Effector memory CD8-positive, alpha-beta T cell (primary cell): Measurements from ENCODE around the gene PPFIA2.

Source experiments
- ATAC-seq: fragments of 150-1000 bp; cut with Tn5 transposase; replicated peaks from 2 replicates; pipeline ENCODE4 v1.10.0; 2021; ENCODE audit warnings: mild to moderate bottlenecking, moderate library complexity
- DNase-seq, 3 experiments: peaks; one replicate each; pipeline ENCODE4 v3.0.0; 2021
- H3K27ac Mint-ChIP-seq, 2 donors: one replicate each; pipeline ENCODE4 v1.8.0; 2022; ENCODE audit warnings: mild to moderate bottlenecking in 2 of 2, mixed read lengths in 2 of 2, moderate library complexity in 2 of 2
- H3K27me3 Mint-ChIP-seq, 2 donors: one replicate each; pipeline ENCODE4 v1.8.0; 2022; ENCODE audit warnings: mixed read lengths in 2 of 2
- H3K36me3 Mint-ChIP-seq: one replicate; pipeline ENCODE4 v1.8.0; 2022; ENCODE audit warnings: mild to moderate bottlenecking, moderate library complexity, mixed read lengths; ENCODE audit not compliant: insufficient read depth
- H3K4me1 Mint-ChIP-seq, 2 donors: one replicate each; pipeline ENCODE4 v1.8.0; 2022; ENCODE audit warnings: low read depth in 2 of 2, mixed read lengths in 2 of 2
- H3K4me3 Mint-ChIP-seq, 2 donors: one replicate each; pipeline ENCODE4 v1.8.0; 2022; ENCODE audit warnings: mild to moderate bottlenecking in 2 of 2, mixed read lengths in 2 of 2, moderate library complexity in 2 of 2
- H3K9me3 Mint-ChIP-seq, 2 donors: one replicate each; pipeline ENCODE4 v1.8.0; 2022; ENCODE audit warnings: mixed read lengths in 2 of 2
- total RNA-seq, 9 experiments: gene quantifications; one replicate each; lab custom pipeline; 2026; lab: John Stamatoyannopoulos, UW

The PPFIA2 gene
- total RNA-seq, result 0 to 0.13 (median 0.10) reads per million in 9 experiments

DNA sequence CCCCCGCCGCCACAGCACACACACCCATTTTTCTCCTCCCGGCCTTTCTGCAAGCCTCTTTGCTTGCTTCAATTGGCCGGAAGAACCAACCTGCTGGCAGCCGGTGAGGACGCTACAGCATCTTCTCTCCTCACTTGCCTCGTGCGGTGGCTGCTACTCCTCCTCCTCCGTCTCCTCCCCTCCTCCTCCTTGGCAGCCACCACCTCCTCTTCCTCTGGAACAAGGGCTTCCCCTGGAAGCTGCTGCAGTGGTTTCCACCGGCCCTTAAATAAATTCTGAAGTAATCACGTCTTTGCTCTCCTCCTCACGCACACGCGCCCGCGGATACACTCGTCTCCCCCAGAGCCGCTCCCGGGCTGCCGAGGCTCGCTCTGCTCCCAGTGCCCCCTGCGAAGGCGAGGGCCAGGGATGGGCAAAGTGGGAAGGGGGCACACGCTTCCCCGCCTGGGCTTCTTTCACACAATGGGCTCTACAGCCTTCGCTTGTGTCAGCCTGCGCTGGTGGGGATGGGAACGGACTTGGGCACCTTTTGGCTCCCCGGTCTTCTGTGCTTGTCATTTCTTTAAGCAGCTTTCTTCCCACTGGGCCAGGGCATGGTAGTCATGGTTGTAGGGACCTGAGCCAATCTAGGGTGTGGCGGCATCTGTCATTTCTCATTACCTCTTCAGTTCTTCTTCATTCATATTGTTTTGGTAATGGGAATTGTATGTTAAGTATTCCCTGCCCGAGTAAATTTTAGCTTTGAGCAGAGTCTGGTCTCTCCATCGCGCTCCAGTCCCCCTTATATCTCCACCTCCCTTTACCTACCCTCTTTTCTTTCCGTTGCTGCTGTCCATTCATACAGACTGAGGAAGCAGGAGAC is at the start of gene PPFIA2:
Gene PPFIA2 (minus strand): TSS at position 161 of the 862 bp plus-strand sequence.
- Mint-ChIP-seq H3K4me3 (peak within 1 kb of the TSS; percentile 44 to 76), H3K27ac (no peak within 1 kb of the TSS), H3K36me3 (no peaks in the 10 kb centered on the region), H3K4me1 (peaks cover 6 to 12% of the 10 kb centered on the region in 2 donors), H3K27me3 (peaks cover 8 to 24% of the 10 kb centered on the region in 2 donors), H3K9me3 (no peaks in the 10 kb centered on the region)
- peak; percentile 70 for ATAC-seq
- DNase-seq, result no peak

DNA sequence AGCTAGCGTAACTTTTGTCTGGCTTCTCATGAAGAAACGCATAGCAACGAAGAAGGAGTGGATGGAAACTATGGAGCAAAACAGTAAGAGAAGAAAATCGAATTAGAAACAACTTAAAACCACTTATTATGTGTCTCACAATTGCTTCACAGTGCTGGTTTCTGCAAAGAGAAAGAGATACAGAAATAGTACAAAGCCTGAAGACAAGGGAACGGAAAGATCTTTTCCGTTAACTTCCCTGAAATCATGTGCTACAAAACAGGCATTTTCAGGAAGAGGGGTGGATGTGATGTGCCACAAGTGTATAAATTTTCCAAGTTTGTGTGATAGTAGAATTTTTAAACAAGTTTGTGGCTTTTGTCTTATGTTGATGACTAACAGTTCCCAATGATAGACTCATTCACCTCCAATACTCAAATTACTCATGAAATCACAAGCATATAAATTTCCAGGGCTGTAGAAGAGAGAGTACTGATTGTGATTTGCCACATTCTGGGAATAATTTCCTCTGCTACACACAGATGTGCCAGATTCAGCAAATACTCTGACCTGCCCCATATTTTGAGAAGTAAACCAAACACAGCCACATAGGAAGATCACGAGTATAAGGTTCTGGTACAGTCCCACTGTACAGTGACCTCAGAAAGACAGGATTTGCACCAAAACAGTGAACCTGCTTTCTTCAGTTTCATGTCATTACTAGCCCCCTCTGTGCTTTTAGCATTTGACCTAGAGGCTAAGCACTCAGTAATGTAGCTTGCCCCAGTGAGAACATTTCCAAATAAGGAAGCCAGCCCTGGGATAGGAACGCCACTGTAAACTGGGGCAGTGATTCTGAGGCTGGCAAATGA is 41.4 kb upstream of the PPFIA2 start:
- ATAC-seq (no peak), DNase-seq (no peak)
- Mint-ChIP-seq H3K27ac (no peak overlapping the region), H3K9me3 (no peaks in the 10 kb centered on the region), H3K4me1 (no peaks in the 10 kb centered on the region), H3K4me3 (no peak overlapping the region), H3K36me3 (peaks cover 3% of the 10 kb centered on the region), H3K27me3 (peaks cover 0 to 9% of the 10 kb centered on the region in 2 donors)

DNA sequence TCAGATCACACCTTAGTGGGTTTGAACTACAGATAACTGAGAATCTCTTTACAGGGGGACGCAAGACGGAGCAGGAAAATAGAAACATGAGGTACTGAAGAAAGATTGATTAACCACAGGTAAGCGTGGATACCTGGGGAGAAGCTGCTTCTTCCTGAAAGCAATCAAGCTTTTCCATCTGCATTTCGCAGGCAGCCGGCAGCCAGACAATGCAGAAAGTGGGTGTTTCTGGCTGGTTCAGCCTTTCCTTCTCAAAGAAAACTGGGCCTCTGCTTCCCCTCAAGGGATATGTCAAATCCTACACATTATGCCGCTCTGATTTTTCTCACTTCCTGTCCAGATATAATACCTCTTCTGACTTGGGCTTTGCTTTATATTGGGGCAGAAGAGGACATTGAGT is 39.1 kb upstream of the PPFIA2 start:
- Mint-ChIP-seq H3K27ac (no peak overlapping the region), H3K4me1 (no peaks in the 10 kb centered on the region), H3K4me3 (no peak overlapping the region), H3K36me3 (peaks cover 3% of the 10 kb centered on the region), H3K9me3 (no peaks in the 10 kb centered on the region), H3K27me3 (peaks cover 0 to 9% of the 10 kb centered on the region in 2 donors)
- ATAC-seq, result no peak
- no peak for DNase-seq

DNA sequence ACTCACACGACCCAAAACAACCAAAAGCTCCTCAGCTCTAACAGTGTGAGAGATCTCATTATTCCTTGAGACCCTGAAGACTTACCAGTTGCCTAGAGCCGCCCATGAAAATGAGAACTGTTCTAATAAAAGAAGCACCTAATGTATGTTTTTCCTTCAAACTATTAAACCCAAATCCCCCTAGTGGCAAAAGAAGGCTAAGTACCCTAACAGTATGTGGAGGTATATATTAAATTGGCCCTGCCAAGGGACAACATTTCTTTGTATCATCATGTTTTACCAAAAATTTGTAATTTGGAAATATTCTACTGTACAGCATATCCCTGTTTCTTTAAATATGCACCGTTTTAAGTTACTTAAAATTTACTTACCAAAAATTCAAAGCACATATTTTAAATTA is 38.0 kb upstream of the PPFIA2 start:
- no peak overlapping the region for H3K27ac Mint-ChIP-seq

DNA sequence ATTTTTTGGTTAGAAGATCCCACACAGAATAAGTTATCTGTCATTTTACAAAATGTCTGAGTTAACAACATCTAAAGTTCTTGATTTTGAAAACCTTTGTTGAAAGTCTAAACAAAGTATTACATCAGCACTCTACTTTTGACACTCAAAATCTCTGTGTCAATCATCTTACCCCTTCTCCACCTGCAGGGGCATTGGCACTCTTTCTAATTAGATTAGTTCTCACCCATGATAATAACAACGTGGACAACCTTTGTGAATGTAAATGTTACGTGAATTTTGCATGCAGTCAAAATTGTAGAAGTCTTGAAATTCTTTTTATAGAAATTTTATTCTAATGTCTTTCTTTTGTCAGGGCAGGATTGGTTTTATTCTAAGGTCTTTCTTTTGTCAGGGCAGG is 33.5 kb upstream of the PPFIA2 start:
- Mint-ChIP-seq H3K4me3 (no peak overlapping the region), H3K27me3 (no peaks in the 10 kb centered on the region), H3K4me1 (no peaks in the 10 kb centered on the region), H3K9me3 (peaks cover 0 to 3% of the 10 kb centered on the region in 2 donors), H3K27ac (no peak overlapping the region), H3K36me3 (peaks cover 3% of the 10 kb centered on the region)
- no peak for ATAC-seq
- no peak for DNase-seq

More for the DNA sequence above, 38.0 kb upstream of the PPFIA2 start:
- Mint-ChIP-seq H3K4me3 (no peak overlapping the region), H3K4me1 (no peaks in the 10 kb centered on the region), H3K9me3 (no peaks in the 10 kb centered on the region), H3K36me3 (peaks cover 3% of the 10 kb centered on the region), H3K27me3 (peaks cover 0 to 9% of the 10 kb centered on the region in 2 donors)
- ATAC-seq (no peak), DNase-seq (no peak)

DNA sequence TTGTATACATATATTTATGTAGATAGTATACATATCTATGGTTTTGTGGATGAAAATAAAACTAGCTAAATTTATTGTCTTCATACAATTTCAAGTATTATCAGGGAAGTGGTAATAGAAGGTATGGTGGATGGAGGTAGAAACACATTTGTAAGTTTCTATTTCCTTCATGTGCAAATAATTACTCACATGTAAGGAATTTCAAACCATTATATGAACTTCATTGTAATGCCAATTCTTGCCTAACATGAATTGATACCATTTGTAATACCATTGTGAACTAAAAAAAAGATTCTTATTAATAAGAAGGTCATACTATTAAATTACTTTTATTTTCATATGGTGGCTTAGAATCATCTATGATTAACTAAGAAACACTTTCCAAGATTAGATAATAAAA is 20.1 kb upstream of the PPFIA2 start:
- ATAC-seq (no peak), DNase-seq (no peak)
- Mint-ChIP-seq H3K27ac (no peak overlapping the region), H3K36me3 (no peaks in the 10 kb centered on the region), H3K4me3 (no peak overlapping the region), H3K4me1 (no peaks in the 10 kb centered on the region), H3K27me3 (no peaks in the 10 kb centered on the region), H3K9me3 (no peaks in the 10 kb centered on the region)

DNA sequence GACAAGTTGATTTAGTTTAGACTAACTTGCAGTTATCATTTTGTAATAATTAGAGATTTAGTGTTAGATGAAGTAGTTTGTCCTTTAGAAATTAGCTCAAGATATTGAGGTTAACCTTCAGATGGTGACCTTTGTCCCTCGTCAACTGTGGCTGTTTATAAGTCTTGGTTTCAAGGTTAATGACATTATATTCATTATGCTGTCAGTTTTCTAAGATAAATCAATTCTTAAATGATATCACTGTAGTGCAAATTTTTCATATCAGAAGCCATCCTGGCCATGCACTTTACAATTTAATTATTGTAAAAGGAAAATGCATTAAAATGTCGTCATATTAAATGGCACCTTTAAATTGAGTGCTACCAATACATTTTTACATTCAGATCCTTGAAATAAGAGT is 19.6 kb upstream of the PPFIA2 start:
- no peaks in the 10 kb centered on the region for H3K27me3 Mint-ChIP-seq
- no peak overlapping the region for H3K27ac Mint-ChIP-seq
- no peak for DNase-seq
- no peak overlapping the region for H3K4me3 Mint-ChIP-seq
- no peaks in the 10 kb centered on the region for H3K9me3 Mint-ChIP-seq
- ATAC-seq, result no peak
- no peaks in the 10 kb centered on the region for H3K36me3 Mint-ChIP-seq
- no peaks in the 10 kb centered on the region for H3K4me1 Mint-ChIP-seq

DNA sequence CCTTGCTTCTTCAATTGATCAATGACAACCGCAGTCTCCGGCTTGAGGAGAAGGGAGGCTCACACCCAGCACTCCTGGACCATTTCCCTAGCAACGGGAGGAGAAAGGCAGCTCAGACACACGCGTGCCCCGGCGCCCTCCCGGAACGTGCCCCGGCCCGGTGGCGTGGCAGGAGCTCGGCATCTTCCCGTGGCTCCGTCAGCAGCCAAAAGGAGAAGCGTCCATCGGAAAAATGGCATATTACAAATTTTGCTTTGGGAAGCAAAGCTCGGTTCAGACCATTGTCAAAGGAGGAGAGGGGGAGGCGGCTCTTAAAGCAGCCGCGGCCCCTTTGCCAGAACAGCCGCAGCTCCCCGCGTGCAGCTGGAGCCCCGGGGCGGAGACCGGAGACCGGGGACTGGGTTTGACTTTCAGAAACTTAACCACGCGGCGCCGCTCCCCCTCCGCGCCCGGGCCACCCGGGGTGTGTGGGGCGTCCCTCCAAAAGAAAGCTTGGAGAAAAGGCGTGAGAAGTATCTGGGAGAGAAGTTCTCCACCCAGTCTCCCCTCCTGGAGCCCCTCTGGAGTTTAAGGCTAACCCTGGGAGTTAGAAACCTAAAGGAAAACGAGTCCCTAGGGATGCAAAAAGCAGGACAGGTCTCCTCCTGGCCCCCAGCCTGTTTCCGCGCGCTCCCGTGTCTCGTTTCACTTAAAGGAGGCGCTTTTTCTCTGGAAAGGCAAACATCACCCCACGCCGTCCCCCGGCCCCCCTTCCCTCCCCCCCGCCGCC is 545 bp downstream of the PPFIA2 start:
- peaks cover 8 to 24% of the 10 kb centered on the region in 2 donors for H3K27me3 Mint-ChIP-seq
- H3K4me3 Mint-ChIP-seq, result peak overlapping the region; percentile 44 to 76
- peak; percentile 63 for ATAC-seq
- H3K27ac Mint-ChIP-seq, result no peak overlapping the region
- no peaks in the 10 kb centered on the region for H3K9me3 Mint-ChIP-seq
- peaks cover 6 to 12% of the 10 kb centered on the region in 2 donors for H3K4me1 Mint-ChIP-seq
- no peaks in the 10 kb centered on the region for H3K36me3 Mint-ChIP-seq
- DNase-seq, result no peak

DNA sequence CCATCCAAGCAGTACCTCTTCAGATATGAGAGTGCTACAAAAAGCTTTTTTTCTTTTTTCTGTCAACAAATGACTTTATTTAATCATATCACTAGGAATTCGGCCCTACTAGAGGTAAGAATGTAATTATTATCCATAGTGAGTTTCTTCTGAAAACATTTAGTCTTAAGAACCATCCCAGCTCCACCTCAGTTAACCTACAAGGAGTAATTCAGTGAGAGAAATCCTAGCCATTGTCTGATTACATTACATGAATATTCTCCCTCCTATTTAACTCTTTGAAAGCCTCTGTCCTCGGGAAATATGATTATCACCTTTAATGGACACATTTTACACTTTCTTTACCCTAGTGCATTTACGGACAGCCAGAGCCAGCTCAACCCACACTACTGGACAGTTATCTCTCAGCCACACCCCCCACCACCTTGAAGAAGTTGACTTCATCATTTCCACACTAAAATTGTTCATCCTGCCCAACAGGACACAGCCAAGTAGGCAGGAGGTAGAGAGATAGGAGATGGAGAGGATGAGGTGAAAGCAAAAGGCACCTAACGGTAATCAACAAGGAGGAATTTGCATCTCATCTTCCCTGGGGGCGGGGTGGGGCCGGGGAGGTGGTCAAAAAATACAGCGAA is 1.3 kb downstream of the PPFIA2 start:
- H3K36me3 Mint-ChIP-seq, result no peaks in the 10 kb centered on the region
- ATAC-seq, result no peak
- H3K4me1 Mint-ChIP-seq, result peaks cover 6 to 12% of the 10 kb centered on the region in 2 donors
- peak overlapping the region in 1 of 2 donors; percentile 19 for H3K4me3 Mint-ChIP-seq
- no peak for DNase-seq
- peaks cover 8 to 24% of the 10 kb centered on the region in 2 donors for H3K27me3 Mint-ChIP-seq
- no peaks in the 10 kb centered on the region for H3K9me3 Mint-ChIP-seq
- no peak overlapping the region for H3K27ac Mint-ChIP-seq

DNA sequence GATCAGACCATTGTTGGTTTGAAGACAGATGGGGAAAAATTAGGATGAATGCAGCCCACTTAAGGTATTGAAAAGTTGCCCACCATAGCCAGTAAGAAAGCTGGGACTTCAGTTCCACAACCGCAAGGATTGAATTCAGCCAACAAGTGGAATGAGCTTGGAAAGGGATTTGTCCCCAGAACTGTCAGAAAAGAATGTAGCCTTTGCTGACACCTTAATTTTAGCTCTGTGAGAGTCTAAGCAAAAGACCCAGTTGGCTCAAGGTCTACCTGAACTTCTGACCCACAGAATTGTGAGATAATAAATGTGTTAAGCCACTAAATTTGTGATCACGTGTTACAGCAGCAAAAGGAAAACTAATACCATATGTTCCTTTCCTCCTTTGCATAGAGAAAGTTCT is 29.4 kb downstream of the PPFIA2 start:
- Mint-ChIP-seq H3K27me3 (peaks cover 0 to under 1% of the 10 kb centered on the region in 2 donors), H3K9me3 (peaks cover 0 to 1% of the 10 kb centered on the region in 2 donors), H3K4me1 (no peaks in the 10 kb centered on the region), H3K36me3 (no peaks in the 10 kb centered on the region), H3K27ac (no peak overlapping the region), H3K4me3 (no peak overlapping the region)
- ATAC-seq (no peak), DNase-seq (no peak)

DNA sequence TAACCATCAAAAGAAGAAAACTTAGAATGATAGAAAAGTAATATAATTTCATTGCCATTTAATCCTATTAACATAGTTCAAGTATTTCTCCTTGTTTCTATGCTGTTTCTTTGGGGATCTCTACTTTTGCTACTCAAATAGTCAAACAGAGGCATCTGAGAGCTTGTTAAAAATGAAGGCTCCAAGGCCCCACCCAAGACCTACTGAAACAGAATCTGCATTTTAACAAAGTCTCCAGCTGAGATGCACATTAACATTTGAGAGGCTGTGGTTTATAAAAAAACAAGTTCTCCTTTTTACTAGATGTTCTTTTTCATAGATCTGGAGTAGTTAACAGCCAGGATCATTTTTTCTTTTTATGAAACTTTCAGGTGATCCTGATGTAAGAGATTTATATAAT is 31.8 kb downstream of the PPFIA2 start:
- peaks cover 0 to 6% of the 10 kb centered on the region in 2 donors for H3K27me3 Mint-ChIP-seq
- H3K4me3 Mint-ChIP-seq, result no peak overlapping the region
- H3K27ac Mint-ChIP-seq, result no peak overlapping the region
- DNase-seq (no peak), ATAC-seq (no peak)
- peaks cover 0 to 4% of the 10 kb centered on the region in 2 donors for H3K9me3 Mint-ChIP-seq
- H3K4me1 Mint-ChIP-seq, result no peaks in the 10 kb centered on the region
- H3K36me3 Mint-ChIP-seq, result no peaks in the 10 kb centered on the region

DNA sequence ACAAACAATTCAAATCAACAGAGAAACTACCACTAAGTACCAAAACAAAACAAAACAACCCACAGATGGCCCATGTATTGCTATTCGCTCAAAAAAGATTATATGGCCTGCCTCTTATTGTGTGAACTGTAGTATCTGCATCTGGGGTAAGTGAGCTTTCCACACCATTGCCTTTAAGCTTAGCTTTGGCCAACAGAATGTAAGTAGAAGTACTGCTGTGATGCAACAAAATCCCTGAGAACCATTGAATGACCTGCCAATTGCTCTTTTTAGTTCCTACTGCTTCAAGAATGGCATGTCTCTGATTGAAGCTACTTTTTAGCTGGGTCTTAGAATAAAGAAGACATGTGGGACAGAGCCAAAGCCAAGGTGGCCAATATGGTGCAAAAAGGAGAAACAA is 32.5 kb downstream of the PPFIA2 start:
- Mint-ChIP-seq H3K4me1 (no peaks in the 10 kb centered on the region), H3K27me3 (peaks cover 0 to 6% of the 10 kb centered on the region in 2 donors), H3K36me3 (no peaks in the 10 kb centered on the region), H3K27ac (no peak overlapping the region), H3K9me3 (peaks cover 0 to 4% of the 10 kb centered on the region in 2 donors), H3K4me3 (no peak overlapping the region)
- DNase-seq (no peak), ATAC-seq (no peak)

DNA sequence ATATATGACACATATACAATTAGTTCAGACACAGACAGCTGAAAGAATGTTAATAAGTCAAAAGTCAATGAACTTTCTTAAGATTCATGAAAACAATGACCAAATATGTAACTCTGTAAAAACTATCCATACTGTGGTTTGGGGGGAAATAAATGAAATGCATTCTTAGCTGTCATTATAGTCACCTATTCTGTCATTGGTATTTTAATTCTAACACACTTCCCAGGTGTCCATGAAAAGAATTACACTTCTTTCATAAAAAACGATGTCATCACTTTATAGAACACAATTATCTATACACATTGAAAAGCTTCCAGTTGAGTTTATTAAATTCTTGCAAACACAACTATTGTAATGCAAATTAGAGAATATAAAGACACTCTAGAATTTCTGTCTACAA is 35.8 kb downstream of the PPFIA2 start:
- Mint-ChIP-seq H3K36me3 (no peaks in the 10 kb centered on the region), H3K27ac (no peak overlapping the region), H3K4me1 (no peaks in the 10 kb centered on the region), H3K9me3 (peaks cover 0 to 3% of the 10 kb centered on the region in 2 donors), H3K27me3 (peaks cover 0 to 6% of the 10 kb centered on the region in 2 donors), H3K4me3 (no peak overlapping the region)
- DNase-seq (no peak), ATAC-seq (no peak)
